Spleen (tissue), 7 donors: Measurements from ENCODE around the gene DIABLO.

ENCODE experiments used
- POLR2A ChIP-seq, 3 donors: fragments of 450-650 bp; IDR thresholded peaks; one replicate each; pipeline ENCODE4 v1.5.1; 2017; ENCODE audit warnings: antibody characterized with exemption in 3 of 3, mild to moderate bottlenecking in 1 of 3
- POLR2AphosphoS5 ChIP-seq, 3 donors: sonication (generic); formaldehyde crosslinking; IDR thresholded peaks; one replicate each; pipeline ENCODE4 v1.5.1; 2017; ENCODE audit warnings: antibody characterized with exemption in 3 of 3
- TF ChIP-seq, protein P1 (sequence below), 11 experiments: fragments of 200-600 bp in 7 of 11; fragments of 450-650 bp in 4 of 11; sonication (generic) in 4 of 11; IDR thresholded peaks in 8 of 11; conservative IDR thresholded peaks in 3 of 11; 1 replicate in 7 of 11; 2 replicates in 4 of 11; pipeline versions ENCODE4 v1.4.0 to v1.8.0; 2016 to 2021; ENCODE audit warnings: antibody characterized with exemption in 11 of 11, inconsistent platforms in 4 of 11, mild to moderate bottlenecking in 1 of 11
- donor health status: DM: no; HTN: no; CAD: no; lungs with moderate emphysema.
- donor health status: DM: no; HTN: no; CAD: no.
- donor health status: DM: no; HTN: no; CAD: no.

DNA sequence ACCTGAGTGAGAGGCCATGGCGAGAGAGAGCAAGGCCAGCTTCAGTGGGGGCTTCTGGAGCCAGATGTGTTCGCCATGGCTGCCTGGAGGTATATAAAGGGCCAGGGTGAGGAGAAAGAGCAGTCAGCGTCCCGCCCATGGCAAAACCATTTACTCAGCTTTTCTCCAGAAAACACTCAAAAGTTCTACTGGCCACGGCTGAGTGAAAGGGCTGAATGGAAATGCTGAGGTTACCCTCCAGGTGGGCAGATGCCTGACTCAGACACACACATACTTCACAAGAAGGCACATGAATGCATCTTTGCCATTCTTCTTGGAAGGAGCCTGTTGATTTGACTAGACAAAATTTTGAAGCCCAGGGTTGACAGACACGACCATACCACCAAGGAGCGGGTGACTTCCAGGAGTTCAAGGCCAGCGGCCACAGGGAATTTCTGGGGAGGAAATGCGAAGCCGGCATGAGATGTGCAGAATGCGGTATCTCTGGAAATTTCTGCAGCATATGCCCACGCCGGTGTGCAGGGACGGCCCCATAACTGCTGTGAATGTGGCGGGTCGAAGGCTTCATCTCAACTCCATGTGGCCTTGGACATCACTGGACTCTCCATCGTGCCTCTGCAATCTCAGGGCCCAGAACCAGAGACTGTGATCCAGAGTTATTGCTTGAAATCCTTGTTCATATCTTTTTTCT lies 51.6 kb downstream of the DIABLO start, which contains the start of gene IL31:
- TF ChIP-seq, protein P1, sequence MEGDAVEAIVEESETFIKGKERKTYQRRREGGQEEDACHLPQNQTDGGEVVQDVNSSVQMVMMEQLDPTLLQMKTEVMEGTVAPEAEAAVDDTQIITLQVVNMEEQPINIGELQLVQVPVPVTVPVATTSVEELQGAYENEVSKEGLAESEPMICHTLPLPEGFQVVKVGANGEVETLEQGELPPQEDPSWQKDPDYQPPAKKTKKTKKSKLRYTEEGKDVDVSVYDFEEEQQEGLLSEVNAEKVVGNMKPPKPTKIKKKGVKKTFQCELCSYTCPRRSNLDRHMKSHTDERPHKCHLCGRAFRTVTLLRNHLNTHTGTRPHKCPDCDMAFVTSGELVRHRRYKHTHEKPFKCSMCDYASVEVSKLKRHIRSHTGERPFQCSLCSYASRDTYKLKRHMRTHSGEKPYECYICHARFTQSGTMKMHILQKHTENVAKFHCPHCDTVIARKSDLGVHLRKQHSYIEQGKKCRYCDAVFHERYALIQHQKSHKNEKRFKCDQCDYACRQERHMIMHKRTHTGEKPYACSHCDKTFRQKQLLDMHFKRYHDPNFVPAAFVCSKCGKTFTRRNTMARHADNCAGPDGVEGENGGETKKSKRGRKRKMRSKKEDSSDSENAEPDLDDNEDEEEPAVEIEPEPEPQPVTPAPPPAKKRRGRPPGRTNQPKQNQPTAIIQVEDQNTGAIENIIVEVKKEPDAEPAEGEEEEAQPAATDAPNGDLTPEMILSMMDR (IDR thresholded peaks at IDR 0.05 in 8 of 11, conservative IDR thresholded peaks at IDR 0.05 in 3 of 11), result no peak
- TF ChIP-seq POLR2A (IDR thresholded peaks at IDR 0.05), result no peak
- TF ChIP-seq POLR2AphosphoS5 (IDR thresholded peaks at IDR 0.05), result no peak
